GM06990 (cell line): Measurements from ENCODE around the gene ALOX5.

Source experiments
- DNase-seq: peaks from one replicate; pipeline ENCODE4 v3.0.0-alpha.2; 2011; ENCODE audit not compliant: insufficient read length; ENCODE audit errors: extremely low read depth
- H3K27me3 ChIP-seq: replicated peaks from 2 replicates; pipeline ENCODE4 v1.6.0; 2011; ENCODE audit warnings: low read length; ENCODE audit not compliant: control insufficient read depth, insufficient read depth
- H3K36me3 ChIP-seq: 2 replicates; pipeline ENCODE4 v1.5.1; 2011; ENCODE audit warnings: low read length; ENCODE audit not compliant: control insufficient read depth, insufficient read depth
- H3K4me3 ChIP-seq: replicated peaks from 2 replicates; pipeline ENCODE4 v1.5.1; 2011; ENCODE audit warnings: low read depth, mild to moderate bottlenecking, control low read depth, low read length
- TF ChIP-seq, protein P1 (sequence below): IDR thresholded peaks from 2 replicates; pipeline ENCODE4 v1.5.1; 2011; ENCODE audit warnings: low read length, control low read depth, mild to moderate bottlenecking, inconsistent platforms; ENCODE audit not compliant: insufficient read depth, poor library complexity, severe bottlenecking

ALOX5 gene

DNA sequence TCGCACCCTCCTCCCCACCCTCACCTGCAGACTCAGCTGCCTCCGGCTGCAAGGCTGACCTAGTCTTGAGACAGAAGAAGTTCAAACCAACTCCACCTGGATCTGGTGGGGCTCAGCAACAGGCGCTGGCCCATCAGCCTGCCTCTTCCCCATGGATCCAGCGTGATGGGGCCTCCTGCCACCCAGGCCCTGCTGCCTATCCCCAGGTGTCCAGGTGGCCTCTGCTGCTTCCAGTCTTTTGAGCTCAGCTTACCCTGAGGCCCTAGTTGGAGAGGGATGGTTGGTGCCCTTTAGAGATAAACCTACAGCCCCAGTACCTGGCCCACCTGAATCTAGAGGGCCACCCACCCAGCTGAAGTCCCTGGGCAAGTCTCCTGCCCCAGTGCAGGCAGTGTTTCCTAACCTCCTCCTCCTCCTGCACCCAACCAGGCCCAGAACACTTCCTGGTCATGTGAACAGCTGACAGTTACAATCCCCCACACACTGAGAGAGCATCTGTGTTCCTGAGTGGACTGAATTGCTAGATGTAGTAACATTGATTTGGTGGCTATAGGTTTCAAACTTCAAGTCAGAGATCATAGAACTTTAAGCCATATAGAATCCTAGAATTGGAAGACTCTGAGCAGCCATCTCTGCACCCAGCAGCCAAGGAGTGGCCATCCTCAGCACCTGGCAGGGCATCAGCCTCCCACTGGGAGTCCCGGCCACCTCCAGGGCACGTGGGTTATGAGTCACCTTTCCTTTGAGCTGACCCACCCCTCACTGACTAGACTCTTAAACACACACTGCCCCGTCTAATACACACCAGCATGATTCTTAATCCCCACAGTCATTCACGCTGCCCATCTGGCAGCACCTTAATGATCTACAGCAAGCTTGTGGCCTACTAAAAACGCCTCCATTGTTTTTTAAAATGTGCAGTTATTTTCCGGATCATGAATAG, 51.9 kb downstream of the ALOX5 start:
- Histone ChIP-seq H3K27me3 (no peaks in the 10 kb centered on the region), H3K36me3 (peaks cover 29% of the 10 kb centered on the region), H3K4me3 (no peak overlapping the region)
- no peak for DNase-seq
- TF ChIP-seq, protein P1, sequence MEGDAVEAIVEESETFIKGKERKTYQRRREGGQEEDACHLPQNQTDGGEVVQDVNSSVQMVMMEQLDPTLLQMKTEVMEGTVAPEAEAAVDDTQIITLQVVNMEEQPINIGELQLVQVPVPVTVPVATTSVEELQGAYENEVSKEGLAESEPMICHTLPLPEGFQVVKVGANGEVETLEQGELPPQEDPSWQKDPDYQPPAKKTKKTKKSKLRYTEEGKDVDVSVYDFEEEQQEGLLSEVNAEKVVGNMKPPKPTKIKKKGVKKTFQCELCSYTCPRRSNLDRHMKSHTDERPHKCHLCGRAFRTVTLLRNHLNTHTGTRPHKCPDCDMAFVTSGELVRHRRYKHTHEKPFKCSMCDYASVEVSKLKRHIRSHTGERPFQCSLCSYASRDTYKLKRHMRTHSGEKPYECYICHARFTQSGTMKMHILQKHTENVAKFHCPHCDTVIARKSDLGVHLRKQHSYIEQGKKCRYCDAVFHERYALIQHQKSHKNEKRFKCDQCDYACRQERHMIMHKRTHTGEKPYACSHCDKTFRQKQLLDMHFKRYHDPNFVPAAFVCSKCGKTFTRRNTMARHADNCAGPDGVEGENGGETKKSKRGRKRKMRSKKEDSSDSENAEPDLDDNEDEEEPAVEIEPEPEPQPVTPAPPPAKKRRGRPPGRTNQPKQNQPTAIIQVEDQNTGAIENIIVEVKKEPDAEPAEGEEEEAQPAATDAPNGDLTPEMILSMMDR: no peak

DNA sequence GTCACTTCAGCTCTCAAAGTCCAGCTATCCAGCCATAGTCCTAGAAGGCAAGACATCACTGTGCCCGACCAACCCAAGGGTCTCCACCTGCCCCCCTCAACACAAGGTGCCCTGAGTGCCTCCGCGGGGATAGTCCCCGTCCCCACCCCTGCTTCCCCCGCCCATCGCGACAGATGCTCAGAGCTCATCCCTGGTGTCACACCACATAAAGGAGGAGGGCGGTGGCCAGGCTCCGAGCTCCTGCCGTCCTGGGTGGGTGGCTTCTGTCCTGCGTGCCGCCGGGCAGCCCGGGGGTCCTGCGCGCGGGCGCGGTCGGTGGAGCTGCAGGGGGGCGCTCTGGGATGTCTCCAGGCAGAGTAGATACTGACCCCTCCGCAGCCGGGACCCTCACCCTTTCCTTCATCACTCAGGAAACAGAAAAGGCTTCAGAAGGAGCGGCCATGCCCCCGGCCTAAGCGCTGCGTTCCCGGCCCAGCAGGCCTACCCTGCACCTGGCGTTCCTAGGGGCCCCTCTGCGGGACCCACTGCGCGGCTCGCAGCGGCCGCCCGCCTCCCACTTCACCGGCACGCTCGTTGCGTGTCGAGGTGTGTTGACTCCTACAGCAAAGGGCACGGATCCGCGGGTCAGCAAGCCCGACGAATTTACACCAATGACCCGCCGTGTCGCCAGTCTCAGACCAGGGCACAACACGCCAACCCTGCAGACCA, 53.4 kb downstream of the ALOX5 start:
- peaks cover 29% of the 10 kb centered on the region for H3K36me3 ChIP-seq
- TF ChIP-seq, protein P1: no peak
- no peak overlapping the region for H3K4me3 ChIP-seq
- no peak for DNase-seq
- no peaks in the 10 kb centered on the region for H3K27me3 ChIP-seq

DNA sequence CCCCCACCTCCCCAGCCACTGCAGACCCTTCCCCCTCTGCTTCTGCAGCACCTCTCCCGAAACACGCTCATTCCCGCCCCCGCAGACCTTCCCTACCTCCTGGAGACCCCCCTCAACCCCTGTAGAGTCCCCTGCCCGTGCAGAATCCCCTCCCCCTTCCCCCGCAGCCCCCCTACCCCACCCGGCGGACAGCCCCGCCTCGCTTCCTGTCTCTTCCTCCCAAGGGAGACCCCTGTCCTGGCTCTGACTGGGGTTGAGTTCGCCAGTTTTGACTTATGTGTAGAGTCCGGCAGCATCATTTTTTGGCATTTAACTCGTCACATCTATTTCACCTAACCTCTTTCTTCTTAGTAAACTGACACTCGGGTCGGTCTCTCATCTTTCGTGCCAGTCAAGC, 54.0 kb downstream of the ALOX5 start:
- DNase-seq: no peak
- TF ChIP-seq, protein P1: no peak
- Histone ChIP-seq H3K4me3 (no peak overlapping the region), H3K36me3 (peaks cover 29% of the 10 kb centered on the region), H3K27me3 (no peaks in the 10 kb centered on the region)

DNA sequence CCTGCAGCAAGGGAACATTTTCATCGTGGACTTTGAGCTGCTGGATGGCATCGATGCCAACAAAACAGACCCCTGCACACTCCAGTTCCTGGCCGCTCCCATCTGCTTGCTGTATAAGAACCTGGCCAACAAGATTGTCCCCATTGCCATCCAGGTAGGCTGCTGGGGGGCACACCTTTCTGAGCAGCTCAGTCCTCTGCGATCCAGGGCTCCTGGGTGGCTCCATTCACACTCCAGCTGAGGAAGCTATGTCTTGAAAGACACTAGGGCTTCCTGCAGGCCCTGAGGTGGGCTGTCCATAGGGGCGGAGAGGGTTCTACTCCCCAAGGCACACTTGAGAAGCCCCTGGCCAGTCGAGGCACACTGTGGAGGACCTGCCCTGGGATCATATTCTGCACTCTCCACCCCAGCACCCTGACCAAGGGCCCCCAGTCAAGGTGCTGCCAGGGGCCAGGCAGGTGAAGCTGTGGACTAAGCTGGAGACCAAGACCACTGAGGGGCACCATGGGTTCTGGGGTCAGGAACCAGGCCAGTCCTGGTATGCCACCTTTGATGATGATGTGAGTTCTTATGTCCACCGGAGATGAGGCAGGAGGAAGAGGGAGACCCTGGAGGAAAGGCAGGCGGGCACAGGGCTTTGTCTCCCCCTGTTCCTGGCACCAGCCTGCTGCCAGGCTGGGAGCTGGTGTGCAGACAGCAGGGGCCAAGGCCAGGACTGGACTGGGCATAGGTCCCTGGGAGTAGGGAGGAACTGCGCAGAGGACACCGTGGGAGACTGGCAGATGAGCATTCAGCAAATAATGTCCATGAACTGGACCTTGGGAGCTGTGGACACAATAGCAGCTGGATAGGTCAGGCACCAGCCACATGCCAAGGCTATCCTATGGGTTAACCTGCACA, 54.8 kb downstream of the ALOX5 start:
- Histone ChIP-seq H3K4me3 (no peak overlapping the region), H3K36me3 (peaks cover 27% of the 10 kb centered on the region), H3K27me3 (no peaks in the 10 kb centered on the region)
- no peak for DNase-seq
- TF ChIP-seq, protein P1: no peak

DNA sequence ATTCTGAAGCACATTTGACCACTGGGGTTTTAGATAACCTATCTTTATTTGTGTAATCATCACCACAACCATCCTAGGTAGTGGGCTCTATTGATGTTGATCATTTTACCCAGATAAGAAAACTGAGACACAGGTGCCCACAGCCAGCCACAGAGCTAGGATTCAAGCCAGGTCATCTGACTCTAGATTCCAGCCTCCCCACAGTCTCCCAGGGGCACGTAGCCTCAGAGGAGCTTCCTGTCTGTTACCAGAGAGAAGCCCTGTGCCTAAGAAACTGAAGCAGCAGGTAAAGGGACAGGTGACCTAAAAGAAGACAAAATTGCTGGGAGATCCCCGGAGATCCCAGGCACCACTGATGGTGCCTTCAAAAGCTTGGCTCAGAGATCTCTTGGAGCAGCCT, 55.8 kb downstream of the ALOX5 start:
- Histone ChIP-seq H3K27me3 (no peaks in the 10 kb centered on the region), H3K4me3 (no peak overlapping the region), H3K36me3 (peaks cover 22% of the 10 kb centered on the region)
- no peak for DNase-seq
- TF ChIP-seq, protein P1: no peak
